Left ventricle myocardium inferior (tissue), 1 donor: ENCODE data around the gene MACF1. TPM values are rescaled to one million over a fixed set of nuclear protein-coding genes. Genes with fewer than 3 reads are reported as not detected.
A peak's percentile ranks its signal among the peaks of the same experiment; 100 is the strongest.

Experiments
- DNase-seq: peaks from one replicate; pipeline ENCODE4 v3.0.0-alpha.2; 2020
- H3K27ac ChIP-seq: fragments of 200-600 bp; replicated peaks from 2 replicates; pipeline ENCODE4 v1.8.0; 2021
- H3K27me3 ChIP-seq: fragments of 200-600 bp; 2 replicates; pipeline ENCODE4 v1.8.0; 2021; ENCODE audit warnings: low read depth
- H3K36me3 ChIP-seq: fragments of 200-600 bp; 2 replicates; pipeline ENCODE4 v1.8.0; 2021
- H3K4me1 ChIP-seq: fragments of 200-600 bp; 2 replicates; pipeline ENCODE4 v1.8.0; 2021
- H3K4me3 ChIP-seq: fragments of 200-600 bp; 2 replicates; pipeline ENCODE4 v1.8.0; 2021; ENCODE audit warnings: mild to moderate bottlenecking, moderate library complexity
- H3K9me3 ChIP-seq: fragments of 200-600 bp; replicated peaks from 2 replicates; pipeline ENCODE4 v1.8.0; 2021
- intact Hi-C: fragments of 100-400 bp; cut with micrococcal nuclease; formaldehyde crosslinking; loops from one replicate; pipeline ENCODE4 v1.11.0; 2022
- total RNA-seq: library from RNA; stranded (reverse); fragmentation: NEBNext Ultra II Directional; extraction: Animal tissue kit (Norgen Biotek cat#: 25700); gene quantifications from one replicate; pipeline ENCODE4 v1.2.1, GENCODE V29; 2021
- TF ChIP-seq, protein P1 (sequence below): fragments of 200-600 bp; IDR thresholded peaks from 2 replicates; pipeline ENCODE4 v1.8.0; 2021; ENCODE audit warnings: antibody characterized with exemption, mild to moderate bottlenecking, borderline replicate concordance
- donor health status: DM: no; HTN: yes; CAD: no; lungs with severe emphysema.

Gene MACF1
- total RNA-seq, 1 donor from 2014 or later, result 181 TPM

- TF ChIP-seq, protein P1, sequence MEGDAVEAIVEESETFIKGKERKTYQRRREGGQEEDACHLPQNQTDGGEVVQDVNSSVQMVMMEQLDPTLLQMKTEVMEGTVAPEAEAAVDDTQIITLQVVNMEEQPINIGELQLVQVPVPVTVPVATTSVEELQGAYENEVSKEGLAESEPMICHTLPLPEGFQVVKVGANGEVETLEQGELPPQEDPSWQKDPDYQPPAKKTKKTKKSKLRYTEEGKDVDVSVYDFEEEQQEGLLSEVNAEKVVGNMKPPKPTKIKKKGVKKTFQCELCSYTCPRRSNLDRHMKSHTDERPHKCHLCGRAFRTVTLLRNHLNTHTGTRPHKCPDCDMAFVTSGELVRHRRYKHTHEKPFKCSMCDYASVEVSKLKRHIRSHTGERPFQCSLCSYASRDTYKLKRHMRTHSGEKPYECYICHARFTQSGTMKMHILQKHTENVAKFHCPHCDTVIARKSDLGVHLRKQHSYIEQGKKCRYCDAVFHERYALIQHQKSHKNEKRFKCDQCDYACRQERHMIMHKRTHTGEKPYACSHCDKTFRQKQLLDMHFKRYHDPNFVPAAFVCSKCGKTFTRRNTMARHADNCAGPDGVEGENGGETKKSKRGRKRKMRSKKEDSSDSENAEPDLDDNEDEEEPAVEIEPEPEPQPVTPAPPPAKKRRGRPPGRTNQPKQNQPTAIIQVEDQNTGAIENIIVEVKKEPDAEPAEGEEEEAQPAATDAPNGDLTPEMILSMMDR, result no peak
- Histone ChIP-seq H3K27me3 (no peaks in the 10 kb centered on the region), H3K9me3 (no peaks in the 10 kb centered on the region), H3K27ac (no peak overlapping the region), H3K4me1 (peaks cover 63% of the 10 kb centered on the region), H3K4me3 (no peak overlapping the region), H3K36me3 (no peaks in the 10 kb centered on the region)
- DNase-seq, result no peak
- intact Hi-C loops, result no loop called here
Observed at GRCh38 chr1:39167632-39168209, 36.8 kb upstream of the MACF1 start.

DNA sequence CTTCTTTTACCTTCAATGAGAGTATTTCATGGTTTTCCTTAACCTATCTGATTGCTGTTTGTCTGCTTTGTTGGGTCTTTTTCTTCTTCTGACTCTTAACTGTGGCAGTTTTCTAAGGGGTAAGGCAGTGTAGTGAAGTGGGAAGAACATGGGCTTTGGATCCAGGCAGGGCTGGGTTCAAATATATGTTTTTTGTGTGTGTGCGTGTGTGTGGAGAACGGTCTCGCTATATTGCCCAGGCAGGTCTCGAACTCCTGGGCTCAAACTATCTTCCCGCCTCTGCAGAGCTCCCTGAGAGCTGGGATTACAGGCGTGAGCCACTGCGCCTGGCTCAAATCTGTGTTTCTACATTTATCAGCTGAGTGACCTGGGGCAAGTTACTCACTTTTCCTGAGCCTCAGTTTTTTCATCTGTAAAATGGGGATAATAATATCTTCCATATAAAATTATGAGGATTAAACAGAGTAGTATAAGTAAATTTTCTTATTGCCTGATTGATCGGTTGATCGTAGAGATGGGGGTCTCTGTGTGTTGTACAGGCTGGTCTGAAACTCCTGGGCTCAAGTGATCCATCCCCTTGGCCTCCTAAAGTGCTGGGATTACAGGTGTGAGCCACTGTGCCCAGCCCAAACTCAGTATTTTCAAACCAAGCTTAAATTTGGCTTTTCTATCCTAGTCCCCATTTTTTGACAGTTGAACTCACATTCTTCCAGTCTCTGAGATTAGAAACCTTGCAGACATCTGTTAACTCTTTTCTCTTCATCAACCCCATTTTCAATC, 36.0 kb upstream of the MACF1 start:
- Histone ChIP-seq H3K27ac (no peak overlapping the region), H3K4me3 (no peak overlapping the region), H3K36me3 (no peaks in the 10 kb centered on the region), H3K27me3 (no peaks in the 10 kb centered on the region), H3K4me1 (peaks cover 71% of the 10 kb centered on the region), H3K9me3 (no peaks in the 10 kb centered on the region)
- intact Hi-C loops, result no loop called here
- TF ChIP-seq, protein P1, result no peak
- DNase-seq, result no peak

DNA sequence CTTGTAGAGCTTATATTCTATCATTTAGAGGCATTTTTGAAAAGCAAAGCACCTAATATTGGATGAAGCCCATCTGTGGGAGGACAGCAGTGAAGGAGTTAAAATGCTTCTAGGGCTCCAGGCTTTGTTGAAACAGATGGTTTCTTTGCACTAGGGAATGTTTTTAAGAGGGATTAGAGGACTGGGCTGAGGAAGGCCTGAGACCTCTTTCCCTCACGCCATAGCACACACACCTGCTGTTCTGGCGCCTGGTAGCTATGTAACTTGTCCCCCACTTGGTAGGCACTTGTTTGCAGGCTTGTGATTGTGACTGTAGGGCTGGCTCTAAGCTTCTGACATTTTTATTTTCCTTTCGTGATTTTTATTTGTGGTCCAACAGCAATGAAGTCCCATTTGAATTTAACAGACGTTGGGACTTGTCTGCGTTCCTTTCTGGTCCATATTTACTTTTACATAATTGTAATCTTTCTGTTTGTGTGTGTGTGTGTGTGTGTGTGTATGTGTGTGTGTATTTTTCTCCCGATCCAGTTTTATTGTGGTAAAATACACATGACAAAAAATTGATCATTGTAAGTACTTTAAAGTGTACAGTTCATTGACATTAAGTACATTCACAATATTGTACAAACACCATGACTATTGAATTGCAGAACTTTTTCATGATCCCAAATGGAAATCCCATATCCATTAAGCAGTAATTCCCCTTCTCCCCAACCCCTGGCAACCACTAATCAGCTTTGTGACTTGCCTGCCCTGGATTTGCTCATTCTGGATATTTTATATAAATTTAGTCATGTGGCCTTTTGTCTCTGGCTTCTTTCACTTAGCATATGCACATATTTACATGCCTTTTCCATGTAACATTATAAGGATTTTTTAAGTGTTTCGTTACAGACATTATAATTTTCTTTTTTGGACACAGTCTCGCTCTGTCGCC, 33.5 kb upstream of the MACF1 start:
- Histone ChIP-seq H3K4me3 (no peak overlapping the region), H3K9me3 (no peaks in the 10 kb centered on the region), H3K4me1 (peaks cover 72% of the 10 kb centered on the region), H3K36me3 (no peaks in the 10 kb centered on the region), H3K27me3 (no peaks in the 10 kb centered on the region), H3K27ac (no peak overlapping the region)
- DNase-seq, result no peak
- intact Hi-C loops, result no loop called here
- TF ChIP-seq, protein P1, result no peak

- TF ChIP-seq, protein P1, result no peak
- intact Hi-C loops, result no loop called here
- Histone ChIP-seq H3K4me1 (peaks cover 67% of the 10 kb centered on the region), H3K27ac (peak overlapping the region; percentile 69), H3K36me3 (no peaks in the 10 kb centered on the region), H3K27me3 (no peaks in the 10 kb centered on the region), H3K4me3 (no peak overlapping the region), H3K9me3 (no peaks in the 10 kb centered on the region)
- DNase-seq, result no peak
Observed at GRCh38 chr1:39173119-39173994, 31.1 kb upstream of the MACF1 start.

DNA sequence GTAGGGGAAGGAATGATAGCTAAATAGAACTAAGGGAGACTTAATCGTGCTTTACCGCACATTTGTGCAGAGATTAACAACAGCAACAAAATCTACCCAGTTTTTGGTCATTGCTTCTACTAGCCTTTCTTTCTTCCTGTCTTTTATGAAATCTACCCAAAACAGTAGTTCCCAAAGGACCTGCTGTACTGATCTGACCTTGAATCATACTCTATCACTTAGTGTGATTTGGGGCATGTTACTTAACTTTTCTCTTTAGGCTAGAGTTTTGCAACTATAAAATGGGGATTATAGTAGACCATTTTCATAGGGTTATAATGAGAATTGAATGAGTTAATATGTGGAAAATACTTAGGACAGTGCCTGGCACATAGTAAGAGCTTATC, 30.5 kb upstream of the MACF1 start:
- DNase-seq, result no peak
- no peaks in the 10 kb centered on the region for H3K27me3 ChIP-seq
- H3K4me1 ChIP-seq, result peaks cover 73% of the 10 kb centered on the region
- TF ChIP-seq, protein P1, result no peak
- peak overlapping the region; percentile 69 for H3K27ac ChIP-seq
- H3K4me3 ChIP-seq, result no peak overlapping the region
- H3K36me3 ChIP-seq, result no peaks in the 10 kb centered on the region
- intact Hi-C loops, result no loop called here
- no peaks in the 10 kb centered on the region for H3K9me3 ChIP-seq
